GM18507 (cell line): Measurements from ENCODE around the gene G6PC1.
"Not testable (repeated sequence)": the region's sequence is repeated elsewhere in the genome, so short reads cannot be mapped to it uniquely, and the experiment has no call there.

ENCODE experiments used
- DNase-seq: peaks from one replicate; pipeline ENCODE4 v3.0.0; 2011; ENCODE audit warnings: low read depth; ENCODE audit not compliant: insufficient read length; ENCODE audit errors: extremely low spot score
- FAIRE-seq: peaks from 2 replicates; lab custom pipeline; 2011; peaks lifted over from hg19 to GRCh38; lab: Jason Lieb, UNC

Gene G6PC1

DNA sequence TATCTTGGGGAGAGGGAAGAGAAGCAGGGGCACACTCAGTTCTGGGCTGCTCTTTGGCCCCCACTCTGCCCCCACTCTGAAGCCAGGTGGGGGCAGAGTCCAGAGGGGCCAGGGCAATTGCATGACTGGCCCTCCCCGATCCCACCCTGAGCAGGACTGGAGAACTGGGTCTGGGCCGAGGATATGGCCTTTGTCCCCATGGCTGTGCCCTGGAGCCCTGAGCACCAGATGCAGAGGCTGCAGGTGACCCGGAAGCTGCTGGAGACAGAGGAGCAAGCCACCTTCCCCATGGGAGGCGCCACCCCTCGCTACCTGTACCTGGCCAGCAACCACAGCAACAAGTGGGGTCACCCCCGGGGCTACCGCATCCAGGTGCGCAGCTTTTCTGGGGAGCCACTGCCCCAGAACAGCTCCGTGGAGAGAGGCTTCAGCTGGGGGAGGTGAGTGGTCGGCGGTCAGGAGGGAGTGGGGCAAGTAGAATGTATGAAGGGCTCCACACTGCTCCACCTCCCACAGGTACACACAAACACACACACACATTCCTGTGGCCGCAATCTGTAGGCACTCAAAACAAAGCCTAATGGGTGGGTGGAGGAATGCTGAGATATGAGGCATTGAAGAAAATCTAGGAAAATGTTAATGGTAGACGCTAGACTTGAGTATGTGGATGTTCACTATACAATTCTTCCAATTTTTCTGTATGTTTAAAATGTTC lies 28.2 kb upstream of the G6PC1 start:
- DNase-seq (no peak), FAIRE-seq (no peak)

DNA sequence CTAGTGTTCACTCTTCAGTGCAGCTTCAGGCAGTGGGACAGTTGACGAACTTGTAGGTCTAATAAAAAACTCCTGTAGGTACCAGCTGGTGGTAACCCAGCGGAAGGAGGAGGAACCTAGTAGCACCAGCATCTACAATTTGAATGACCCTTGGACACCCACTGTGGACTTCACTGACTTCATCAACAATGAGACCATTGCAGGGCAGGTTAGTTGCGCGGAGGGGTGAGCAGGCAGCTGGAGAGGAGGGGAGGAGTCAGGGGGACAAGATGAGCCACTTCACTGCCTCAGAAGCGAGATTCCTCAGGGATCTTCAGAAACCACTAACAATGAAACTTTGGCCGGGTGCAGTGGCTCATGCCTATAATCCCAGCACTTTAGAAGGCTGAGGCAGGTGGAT lies 27.3 kb upstream of the G6PC1 start:
- DNase-seq, result no peak
- no peak for FAIRE-seq

DNA sequence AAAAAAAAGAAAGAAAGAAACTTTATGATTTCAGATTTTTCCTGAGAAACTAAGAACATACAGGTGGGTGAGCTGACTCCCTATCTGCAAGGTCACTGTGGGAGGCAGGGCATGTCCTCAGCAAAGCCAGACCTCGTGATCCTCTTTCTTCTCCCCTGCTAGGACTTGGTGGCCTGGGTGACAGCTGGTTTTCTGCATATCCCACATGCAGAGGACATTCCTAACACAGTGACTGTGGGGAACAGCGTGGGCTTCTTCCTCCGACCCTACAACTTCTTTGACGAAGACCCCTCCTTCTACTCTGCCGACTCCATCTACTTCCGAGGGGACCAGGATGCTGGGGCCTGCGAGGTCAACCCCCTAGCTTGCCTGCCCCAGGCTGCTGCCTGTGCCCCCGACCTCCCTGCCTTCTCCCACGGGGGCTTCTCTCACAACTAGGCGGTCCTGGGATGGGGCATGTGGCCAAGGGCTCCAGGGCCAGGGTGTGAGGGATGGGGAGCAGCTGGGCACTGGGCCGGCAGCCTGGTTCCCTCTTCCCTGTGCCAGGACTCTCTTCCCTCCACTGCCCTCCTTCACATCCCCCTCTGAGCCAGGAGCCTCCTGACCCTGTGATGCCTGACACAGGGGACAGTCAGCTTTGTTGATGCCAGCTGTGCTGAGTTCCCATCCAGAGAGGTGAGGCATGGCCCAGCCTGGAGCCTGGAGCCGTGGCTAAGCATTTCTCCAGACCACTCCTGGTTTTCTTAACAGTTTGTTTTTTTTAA lies 26.5 kb upstream of the G6PC1 start:
- DNase-seq, FAIRE-seq: not testable (repeated sequence)

DNA sequence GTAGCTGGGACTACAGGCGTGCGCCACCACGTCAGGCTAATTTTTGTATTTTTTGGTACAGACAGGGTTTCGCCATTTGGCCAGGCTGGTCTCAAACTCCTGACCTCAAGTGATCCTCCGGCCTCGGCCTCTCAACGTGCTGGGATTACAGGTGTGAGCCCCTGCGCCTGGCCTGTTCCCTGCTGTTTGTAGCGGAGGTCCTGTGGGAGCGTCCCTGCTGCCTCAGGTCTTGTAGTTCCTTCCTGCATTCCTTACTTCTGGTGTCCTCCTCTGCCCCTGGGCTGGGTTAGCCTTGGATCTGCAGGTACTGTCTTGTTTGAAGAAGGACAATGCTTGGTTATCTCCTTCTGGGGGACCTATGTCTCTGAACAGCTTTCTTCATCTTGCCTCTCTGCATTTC lies 23.6 kb upstream of the G6PC1 start:
- DNase-seq (no peak), FAIRE-seq (no peak)

DNA sequence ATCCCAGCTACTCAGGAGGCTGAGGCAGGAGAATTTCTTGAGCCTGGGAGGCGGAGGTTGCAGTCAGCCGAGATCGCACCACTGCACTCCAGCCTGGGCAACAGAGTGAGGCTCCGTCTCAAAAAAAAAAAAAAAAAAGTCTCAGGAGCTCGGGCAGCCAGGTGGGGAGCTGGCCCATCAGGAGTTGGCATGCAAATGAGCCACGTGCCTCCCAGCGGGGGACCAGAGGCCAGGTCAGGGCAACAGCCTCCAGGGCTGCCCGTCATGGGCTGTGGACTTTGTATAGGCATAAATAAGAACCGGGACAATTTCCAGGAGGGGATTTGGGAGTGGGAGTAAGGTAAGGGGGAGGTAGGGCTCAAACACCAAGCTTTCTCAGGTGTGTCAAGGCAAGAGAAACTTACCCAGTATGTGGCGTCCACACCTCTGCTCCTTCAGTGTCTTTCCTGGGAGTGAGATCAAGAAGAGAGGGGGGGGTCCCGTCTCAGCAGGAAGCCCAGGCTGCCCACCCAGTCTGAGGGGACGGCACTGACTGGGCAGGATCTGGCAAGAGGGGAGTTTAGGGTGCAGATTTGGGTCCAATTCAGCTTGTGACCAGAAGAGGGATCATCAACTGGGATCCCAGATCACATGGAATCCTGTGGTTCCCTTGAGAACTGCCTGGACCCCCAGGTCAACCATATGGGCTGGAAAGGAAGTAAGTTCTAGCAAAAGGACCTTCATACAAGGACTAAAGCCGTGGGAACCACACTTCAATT lies 22.3 kb upstream of the G6PC1 start:
- FAIRE-seq, result no peak
- DNase-seq, result no peak

DNA sequence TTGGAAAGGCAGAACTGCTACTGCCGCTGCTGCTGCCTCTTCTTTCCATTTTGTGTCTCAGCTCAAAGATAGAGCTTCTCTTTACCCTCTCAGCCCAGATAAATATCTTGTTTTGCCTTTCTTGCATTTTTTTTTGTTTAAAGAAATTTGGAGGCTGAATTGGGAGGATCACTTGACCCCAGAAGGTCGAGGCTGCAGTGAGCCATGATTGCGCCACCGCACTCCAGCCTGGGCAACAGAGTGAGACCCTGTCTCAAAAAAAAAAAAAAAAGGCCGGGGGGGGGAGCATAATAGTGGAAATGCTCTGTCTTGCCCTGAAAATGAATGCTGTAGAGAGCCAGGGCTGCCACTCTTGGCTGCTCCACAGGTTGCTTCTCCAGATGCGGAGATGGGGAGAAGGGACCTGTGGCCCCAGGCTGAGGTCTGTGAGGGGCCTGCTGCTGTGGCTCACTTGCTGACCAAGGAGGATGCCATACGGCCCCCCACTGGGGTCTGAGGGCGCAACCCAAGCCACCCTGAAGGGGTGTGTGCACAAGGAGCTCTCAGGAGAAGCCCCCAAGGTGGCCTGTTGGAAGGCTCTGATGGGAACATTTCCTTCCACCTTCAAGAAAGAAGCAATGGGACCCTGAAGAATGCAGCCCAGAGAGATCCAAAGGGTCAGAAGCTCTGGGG lies 21.5 kb upstream of the G6PC1 start:
- FAIRE-seq (no peak), DNase-seq (no peak)

DNA sequence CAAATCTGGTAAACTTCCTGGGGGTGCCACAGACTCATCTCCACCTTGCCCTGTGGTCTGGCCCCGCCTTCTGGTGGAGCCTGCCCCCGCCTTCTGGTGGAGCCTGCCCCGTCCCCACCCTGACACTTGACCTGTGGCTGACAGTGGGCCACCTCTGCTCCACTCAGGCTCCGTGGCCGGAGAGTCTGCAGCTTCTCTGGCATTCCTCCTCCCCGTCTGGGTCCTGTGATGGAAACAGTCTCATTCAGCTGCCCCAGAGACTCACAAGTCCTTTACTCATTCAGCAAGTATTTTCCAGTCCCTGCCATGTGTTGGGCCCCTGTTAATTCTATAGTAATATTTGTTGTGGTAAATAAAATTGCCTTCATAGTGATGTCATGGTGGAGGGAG lies 21.0 kb upstream of the G6PC1 start:
- FAIRE-seq (no peak), DNase-seq (no peak)

DNA sequence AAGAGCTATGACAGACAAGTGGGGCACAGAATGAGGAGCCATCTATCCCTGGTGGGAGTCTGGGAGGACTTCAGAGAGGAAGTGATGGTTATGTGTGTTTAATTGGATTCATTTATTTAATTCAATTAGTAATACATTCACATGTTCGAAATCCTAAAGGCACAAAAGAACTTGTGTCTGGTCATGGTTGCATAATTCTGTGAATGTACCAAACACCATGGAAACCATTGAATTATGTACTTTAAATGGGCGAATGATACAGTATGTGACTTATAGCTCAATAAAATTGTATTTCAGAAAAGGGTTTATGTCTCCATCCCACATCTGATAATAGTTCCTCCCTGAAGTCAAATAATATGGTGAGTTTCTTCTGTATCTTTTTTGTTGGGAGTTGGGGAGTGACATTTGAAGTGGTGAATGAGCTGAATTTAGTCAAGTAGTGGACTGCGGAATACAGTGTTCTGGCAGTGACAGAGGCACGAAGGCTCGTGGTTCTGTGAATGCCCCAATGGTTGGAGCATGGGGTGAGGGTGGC lies 19.8 kb upstream of the G6PC1 start:
- DNase-seq (no peak), FAIRE-seq (no peak)

DNA sequence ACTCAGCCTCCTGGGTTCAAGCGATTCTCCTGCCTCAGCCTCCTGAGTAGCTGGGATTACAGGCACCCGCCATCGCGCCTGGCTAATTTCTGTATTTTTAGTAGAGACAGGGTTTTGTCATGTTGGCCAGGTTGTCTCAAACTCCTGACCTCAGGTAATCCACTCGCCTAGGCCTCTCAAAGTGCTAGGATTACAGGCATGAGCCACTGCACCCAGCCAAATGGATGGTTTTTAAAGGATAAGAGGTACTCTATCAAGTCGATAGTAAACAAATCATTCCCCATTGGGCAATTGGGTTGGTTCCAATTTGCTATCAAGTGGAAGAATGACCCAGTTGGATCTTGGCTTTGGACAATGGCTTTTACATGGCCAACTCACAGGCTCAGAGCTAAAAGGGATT lies 18.9 kb upstream of the G6PC1 start:
- not testable (repeated sequence) for DNase-seq, FAIRE-seq

DNA sequence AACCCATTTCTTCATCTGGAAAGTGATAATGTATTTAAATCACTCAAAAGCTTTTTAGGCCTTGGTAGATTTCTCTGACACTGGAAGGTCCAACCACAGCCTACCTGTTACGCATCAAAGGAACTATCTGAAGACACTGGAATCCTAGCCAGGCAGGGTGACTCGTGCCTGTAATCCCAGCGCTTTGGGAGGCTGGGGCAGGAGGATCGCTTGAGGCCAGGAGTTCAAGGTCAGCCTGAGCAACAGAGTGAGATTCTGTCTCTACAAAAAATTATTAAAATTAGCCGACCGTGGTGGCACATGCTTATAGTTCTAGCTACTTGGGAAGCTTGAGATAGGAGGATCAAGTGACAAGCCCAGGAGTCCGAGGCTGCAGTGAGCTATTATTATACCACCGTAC lies 18.4 kb upstream of the G6PC1 start:
- DNase-seq (no peak), FAIRE-seq (no peak)

DNA sequence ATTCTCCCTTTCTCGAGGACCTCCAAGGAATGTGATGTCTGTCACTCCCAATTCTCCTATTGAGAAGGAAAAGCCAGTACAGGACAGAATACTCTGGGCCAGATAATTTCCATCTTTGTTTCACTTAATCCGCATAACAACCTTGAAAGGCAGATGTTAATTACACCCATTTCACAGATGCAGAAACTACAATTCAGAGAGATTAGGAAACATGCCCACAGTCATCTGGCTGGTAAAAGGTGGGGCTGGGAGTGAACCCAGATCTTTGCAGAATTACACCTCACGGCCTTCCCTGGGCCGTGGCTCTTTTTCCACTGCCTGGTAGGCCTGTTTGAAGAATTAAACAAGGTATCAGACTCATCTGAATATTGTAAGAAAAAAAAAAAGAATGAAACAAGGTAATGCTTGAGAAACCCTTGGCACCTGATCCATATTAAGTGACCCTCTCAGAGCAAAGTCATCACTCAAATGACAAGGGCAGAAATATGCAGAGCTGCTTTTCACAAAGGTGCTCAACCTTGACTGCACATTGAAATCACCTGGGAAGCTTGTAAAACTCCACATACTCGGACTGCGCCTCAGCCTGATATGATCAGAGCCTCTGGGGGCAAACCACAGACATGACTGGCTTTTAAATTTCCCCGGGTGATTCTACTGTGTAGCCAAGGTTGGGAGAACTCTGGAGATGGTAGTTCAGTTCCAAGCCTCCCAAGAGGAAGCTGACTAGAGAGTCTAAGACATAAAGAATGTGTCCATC lies 16.6 kb upstream of the G6PC1 start:
- FAIRE-seq (no peak), DNase-seq (no peak)

DNA sequence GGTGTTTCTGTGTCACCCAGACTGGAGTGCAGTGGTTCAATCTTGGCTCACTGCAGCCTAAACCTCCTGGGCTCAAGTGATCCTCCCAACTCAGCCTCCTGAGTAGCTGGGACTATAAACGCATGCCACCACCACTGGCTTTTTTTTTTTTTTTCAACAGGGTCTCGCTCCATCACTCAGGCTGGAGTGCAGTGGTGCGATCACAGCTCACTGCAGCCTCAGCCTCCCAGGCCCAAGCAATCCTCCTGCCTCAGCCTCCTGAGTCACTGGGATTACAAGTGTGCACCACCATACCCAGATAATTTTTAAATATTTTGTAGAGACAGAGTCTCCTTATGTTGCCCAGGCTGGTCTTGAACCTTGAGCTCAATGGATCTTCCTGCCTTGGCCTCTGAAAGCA lies 14.8 kb upstream of the G6PC1 start:
- not testable (repeated sequence) for FAIRE-seq, DNase-seq

DNA sequence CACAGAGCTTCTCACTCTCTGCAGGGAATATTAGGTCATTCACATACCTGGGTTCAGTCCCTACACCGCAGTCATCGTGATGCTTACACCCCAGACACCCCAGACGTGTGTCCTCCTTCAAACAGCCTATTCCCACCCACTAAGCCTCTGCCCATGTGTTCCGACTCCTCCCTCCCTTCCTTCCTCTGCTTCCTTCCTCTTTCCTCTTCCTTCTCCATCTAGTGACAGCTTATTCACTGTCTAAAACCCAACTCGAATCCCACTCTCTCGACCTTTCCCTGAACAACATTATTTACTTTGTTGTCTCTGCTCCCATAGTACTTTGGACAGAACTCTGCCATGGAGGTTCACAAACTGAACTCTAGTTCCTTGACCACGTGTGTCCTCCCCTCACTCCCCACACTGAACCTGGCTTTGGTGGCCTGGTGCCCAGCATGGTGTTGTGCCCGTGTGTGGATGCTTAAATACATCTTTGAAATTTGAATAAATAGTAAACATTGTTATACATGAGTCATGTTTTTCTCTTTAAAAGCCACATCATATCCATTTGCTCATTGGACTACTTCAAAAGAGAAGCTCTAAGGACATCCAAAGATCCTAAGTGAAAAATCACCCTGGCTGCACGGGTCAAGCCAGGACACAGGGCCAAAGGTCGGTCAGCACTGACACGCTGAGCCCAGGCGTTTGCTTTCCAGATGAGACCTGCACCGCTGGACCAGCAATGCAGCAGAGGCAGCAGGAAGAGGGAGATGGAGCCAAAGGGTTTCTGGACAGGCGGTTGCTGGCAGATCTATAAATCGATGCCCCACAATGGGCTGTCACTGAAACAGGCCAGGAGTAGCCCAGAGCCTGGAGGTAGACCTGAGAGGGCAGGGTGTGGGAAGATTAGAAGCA lies 14.1 kb upstream of the G6PC1 start:
- DNase-seq (no peak), FAIRE-seq (no peak)

DNA sequence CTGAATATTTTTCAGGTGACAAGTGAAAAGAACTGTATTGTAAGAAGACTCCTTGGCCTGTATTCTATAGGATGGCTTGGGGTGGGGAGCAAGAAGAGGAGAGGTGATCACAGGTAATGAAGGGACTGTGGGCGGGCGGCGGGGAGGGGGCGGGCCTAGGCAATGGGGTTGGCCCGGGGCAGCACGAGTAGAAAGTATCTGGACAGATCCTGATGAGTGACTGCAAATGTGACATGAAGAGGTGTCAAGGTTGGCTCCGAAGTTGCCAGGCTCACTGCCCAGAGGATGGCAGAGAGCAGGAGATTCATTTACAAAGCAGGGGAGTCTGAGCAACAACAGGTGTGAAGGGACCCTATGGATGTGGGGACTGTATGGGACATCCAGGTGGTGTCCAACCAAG lies 10.8 kb upstream of the G6PC1 start:
- FAIRE-seq, result no peak
- no peak for DNase-seq

DNA sequence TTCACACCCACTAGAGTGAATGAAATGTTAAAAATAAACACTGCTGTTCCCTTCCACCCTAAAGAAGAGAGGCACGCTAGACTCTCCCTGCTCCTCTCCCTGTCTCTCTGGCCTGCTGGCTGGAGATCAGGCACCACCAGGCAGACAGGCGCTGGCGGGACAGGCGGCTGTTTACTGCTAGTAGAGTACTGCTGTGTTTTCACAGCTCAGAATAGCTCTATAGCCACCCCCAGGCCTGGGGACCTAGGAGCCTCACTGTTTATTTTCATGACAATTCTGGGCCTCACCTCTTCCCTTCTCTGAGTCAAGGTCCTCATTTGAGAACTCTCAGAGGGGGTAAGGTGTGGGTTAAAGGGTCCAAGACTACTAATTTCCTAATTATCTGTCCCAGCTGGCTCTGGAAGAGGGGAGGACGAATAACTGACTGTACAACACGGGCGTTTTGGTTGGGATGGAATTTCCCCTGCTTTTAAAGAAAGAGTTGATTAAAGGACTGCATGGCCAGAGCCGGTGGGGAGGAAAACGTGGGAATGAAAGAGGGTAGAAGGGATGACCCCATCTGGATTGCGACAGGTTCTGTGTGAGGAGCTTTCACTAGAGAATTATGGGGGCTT lies 9.0 kb upstream of the G6PC1 start:
- DNase-seq (no peak), FAIRE-seq (no peak)

DNA sequence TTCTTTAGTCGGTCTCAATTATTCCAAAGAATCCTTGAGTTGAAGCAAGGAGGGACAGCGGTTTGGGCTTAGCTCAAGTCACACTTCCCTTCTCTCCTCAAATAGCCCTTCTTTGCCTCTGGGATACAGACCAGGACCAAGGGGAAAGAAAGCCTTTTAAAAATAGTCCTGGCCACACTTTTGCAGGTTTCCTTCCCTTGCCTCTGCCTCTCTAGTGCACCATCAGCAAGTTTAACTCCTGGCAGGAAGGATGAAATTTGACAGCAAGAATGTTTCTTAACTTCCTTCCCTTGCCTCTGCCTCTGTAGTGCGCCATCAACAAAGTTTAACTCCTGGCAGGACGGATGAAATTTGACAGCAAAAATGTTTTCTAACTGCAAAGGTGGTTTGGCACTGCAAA lies 7.2 kb upstream of the G6PC1 start:
- DNase-seq (no peak), FAIRE-seq (no peak)

DNA sequence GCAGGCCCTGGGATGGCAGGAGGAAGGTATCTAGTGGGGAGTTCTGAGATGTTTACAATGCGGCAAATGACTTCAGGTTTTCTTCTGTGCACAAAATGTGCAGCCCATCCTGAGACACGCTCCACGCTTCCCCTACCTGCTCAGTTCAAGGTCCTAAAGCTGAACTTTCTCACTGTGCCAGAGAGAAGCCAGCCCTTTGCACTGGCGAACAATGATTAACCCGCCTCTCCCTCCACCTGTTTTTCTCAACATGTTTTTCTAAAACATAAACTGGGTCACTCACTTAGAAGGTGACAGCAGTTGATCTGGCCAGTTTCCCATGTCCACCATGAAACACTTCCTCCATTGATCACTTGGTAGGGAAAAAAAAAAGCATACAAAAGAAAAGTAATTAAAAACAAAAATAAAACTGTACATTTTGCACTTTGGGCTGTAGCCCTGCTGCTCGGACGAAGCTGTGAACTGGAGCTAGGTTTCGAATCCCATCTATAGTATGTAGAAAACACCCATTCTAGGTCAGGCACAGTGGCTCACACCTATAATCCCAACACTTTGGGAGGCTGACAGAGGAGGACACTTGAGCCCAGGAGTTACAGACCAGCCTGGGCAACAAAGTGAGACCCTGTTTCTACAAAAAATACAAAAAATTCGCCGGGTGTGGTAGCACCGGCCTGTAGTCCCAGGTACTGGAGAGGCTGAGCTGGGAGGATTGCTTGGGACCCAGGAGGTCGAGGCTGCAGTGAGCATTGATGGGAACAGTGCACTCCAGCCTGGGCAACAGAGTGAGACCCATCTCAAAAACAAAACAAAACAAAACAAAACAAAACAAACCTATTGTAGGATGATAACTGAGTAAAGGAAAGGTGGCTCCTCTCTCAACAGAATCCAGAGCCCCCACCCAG lies 6.1 kb upstream of the G6PC1 start:
- DNase-seq (no peak), FAIRE-seq (no peak)
